SK-N-SH (cell line): ENCODE data around the gene SORD. TPM values are rescaled to one million over a fixed set of nuclear protein-coding genes. Genes with fewer than 3 reads are reported as not detected.

Source experiments
- CTCF ChIA-PET: fragments of 300-600, 350-600 bp; formaldehyde crosslinking; extraction: SDS; loops from one replicate; lab custom pipeline; 2021; lab: Yijun Ruan, JAX
- POLR2A ChIA-PET: fragments of 350-600 bp; sonication (Branson Sonifier 250); formaldehyde crosslinking; extraction: SDS; loops from one replicate; lab custom pipeline; 2020; ENCODE audit warnings: antibody characterized with exemption, inconsistent platforms; lab: Yijun Ruan, JAX
- DNase-seq: peaks from one replicate; pipeline ENCODE4 v3.0.0; 2012
- H2AFZ ChIP-seq: fragments of 200-600 bp; sonication (generic); 2 replicates; pipeline ENCODE4 v1.8.1; 2016; ENCODE audit warnings: antibody characterized with exemption, mild to moderate bottlenecking, low read depth
- H3F3A ChIP-seq: fragments of 200-600 bp; sonication (generic); replicated peaks from 2 replicates; pipeline ENCODE3; 2016; ENCODE audit warnings: antibody characterized with exemption, mild to moderate bottlenecking; ENCODE audit not compliant: insufficient read depth
- H3K27ac ChIP-seq, 2 experiments: fragments of 200-500 bp in 1 of 2; fragments of 200-600 bp in 1 of 2; sonication (Bioruptor generic) in 1 of 2; sonication (generic), shearing (Covaris generic) in 1 of 2; 2 replicates each; pipeline versions ENCODE4 v1.5.1 to v1.6.1; 2014 to 2016; ENCODE audit warnings: low read depth in 2 of 2, inconsistent platforms in 1 of 2, low read length in 1 of 2, mild to moderate bottlenecking in 1 of 2, mixed read lengths in 1 of 2
- H3K27me3 ChIP-seq: fragments of 200-600 bp; sonication (generic), shearing (Covaris generic); 2 replicates; pipeline ENCODE4 v1.6.1; 2016; ENCODE audit warnings: mixed run types; ENCODE audit not compliant: insufficient read depth
- H3K36me3 ChIP-seq, 2 experiments: fragments of 200-500 bp in 1 of 2; fragments of 200-600 bp in 1 of 2; sonication (Bioruptor generic) in 1 of 2; sonication (generic) in 1 of 2; replicated peaks in 1 of 2; 2 replicates each; pipeline versions ENCODE3 to v1.5.1; 2014 to 2016; ENCODE audit warnings: low read length in 1 of 2, mild to moderate bottlenecking in 1 of 2; ENCODE audit not compliant: insufficient read depth in 2 of 2, control insufficient read depth in 1 of 2
- H3K4me1 ChIP-seq, 2 experiments: fragments of 200-500 bp in 1 of 2; fragments of 200-600 bp in 1 of 2; sonication (Bioruptor generic) in 1 of 2; sonication (generic), shearing (Covaris generic) in 1 of 2; 2 replicates each; pipeline versions ENCODE4 v1.5.1 to v1.6.1; 2014 to 2016; ENCODE audit warnings: low read depth in 1 of 2, low read length in 1 of 2, mixed run types in 1 of 2; ENCODE audit not compliant: insufficient read depth in 2 of 2, control insufficient read depth in 1 of 2
- H3K4me2 ChIP-seq: fragments of 200-600 bp; sonication (generic), shearing (Covaris generic); 2 replicates; pipeline ENCODE4 v1.6.1; 2017; ENCODE audit warnings: mixed run types
- H3K4me3 ChIP-seq, 2 experiments: fragments of 200-500 bp in 1 of 2; fragments of 200-600 bp in 1 of 2; sonication (Bioruptor generic) in 1 of 2; sonication (generic), shearing (Covaris generic) in 1 of 2; 2 replicates each; pipeline versions ENCODE4 v1.5.1 to v1.8.1; 2014 to 2016; ENCODE audit warnings: low read depth in 2 of 2, inconsistent platforms in 1 of 2, low read length in 1 of 2, mild to moderate bottlenecking in 1 of 2, mixed read lengths in 1 of 2, moderate library complexity in 1 of 2
- H3K79me2 ChIP-seq: fragments of 200-600 bp; sonication (generic); 2 replicates; pipeline ENCODE4 v1.8.1; 2017; ENCODE audit warnings: mild to moderate bottlenecking; ENCODE audit not compliant: insufficient read depth
- H3K9ac ChIP-seq: fragments of 200-600 bp; sonication (generic); 2 replicates; pipeline ENCODE4 v1.6.1; 2017; ENCODE audit warnings: mixed run types
- H3K9me2 ChIP-seq: fragments of 200-600 bp; sonication (generic); 2 replicates; pipeline ENCODE4 v1.6.1; 2017; ENCODE audit warnings: mixed run types
- H3K9me3 ChIP-seq: fragments of 200-600 bp; sonication (generic); 2 replicates; pipeline ENCODE4 v1.6.1; 2017; ENCODE audit warnings: mixed run types, mild to moderate bottlenecking, moderate library complexity
- H4K20me1 ChIP-seq: fragments of 200-600 bp; sonication (generic); 2 replicates; pipeline ENCODE4 v1.6.1; 2017; ENCODE audit warnings: mild to moderate bottlenecking, mixed run types; ENCODE audit not compliant: insufficient read depth
- ELF1 ChIP-seq: IDR thresholded peaks from 2 replicates; pipeline ENCODE4 v1.4.0; 2012
- EP300 ChIP-seq, 2 experiments: IDR thresholded peaks; 2 replicates each; pipeline versions ENCODE4 v1.4.0 to v1.6.1; 2012; ENCODE audit warnings: borderline replicate concordance in 1 of 2, low read depth in 1 of 2, low read length in 1 of 2
- FOSL2 ChIP-seq: IDR thresholded peaks from 2 replicates; pipeline ENCODE4 v1.4.0; 2012; ENCODE audit warnings: low read depth, mild to moderate bottlenecking, moderate library complexity, borderline replicate concordance
- FOXJ3 ChIP-seq: sonication (generic); formaldehyde crosslinking; IDR thresholded peaks from 2 replicates; pipeline ENCODE4 v1.5.1; 2020; ENCODE audit warnings: mild to moderate bottlenecking, missing genetic modification reagents
- GABPA ChIP-seq: IDR thresholded peaks from 2 replicates; pipeline ENCODE4 v1.4.0; 2012; ENCODE audit warnings: low read depth, mild to moderate bottlenecking
- GATA2 ChIP-seq: sonication (generic); formaldehyde crosslinking; IDR thresholded peaks from 2 replicates; pipeline ENCODE4 v1.5.0; 2020; ENCODE audit warnings: mild to moderate bottlenecking, missing genetic modification reagents
- IRF3 ChIP-seq: fragments of 150-350 bp; IDR thresholded peaks from 2 replicates; pipeline ENCODE4 v1.6.1; 2016; ENCODE audit warnings: mild to moderate bottlenecking, low read depth, low read length
- MAX ChIP-seq: IDR thresholded peaks from 2 replicates; pipeline ENCODE4 v1.4.0; 2012; ENCODE audit warnings: low read depth
- MXI1 ChIP-seq: IDR thresholded peaks from 2 replicates; pipeline ENCODE4 v1.6.1; 2012; ENCODE audit warnings: mild to moderate bottlenecking, low read depth, low read length, improper control_type of control experiment
- NFIC ChIP-seq: IDR thresholded peaks from 2 replicates; pipeline ENCODE4 v1.4.0; 2012; ENCODE audit warnings: borderline replicate concordance
- NRF1 ChIP-seq: IDR thresholded peaks from 2 replicates; pipeline ENCODE4 v1.6.1; 2012; ENCODE audit warnings: low read depth, mild to moderate bottlenecking, low read length
- SMC3 ChIP-seq: IDR thresholded peaks from 2 replicates; pipeline ENCODE4 v1.6.1; 2012; ENCODE audit warnings: low read depth, low read length, improper control_type of control experiment
- TEAD4 ChIP-seq: IDR thresholded peaks from 2 replicates; pipeline ENCODE4 v1.4.0; 2012; ENCODE audit warnings: mild to moderate bottlenecking, borderline replicate concordance; ENCODE audit not compliant: insufficient read depth
- USF1 ChIP-seq: IDR thresholded peaks from 2 replicates; pipeline ENCODE4 v1.4.0; 2012; ENCODE audit warnings: low read depth, borderline replicate concordance
- USF2 ChIP-seq: fragments of 150-350 bp; IDR thresholded peaks from 2 replicates; pipeline ENCODE4 v1.6.1; 2017; ENCODE audit warnings: antibody characterized with exemption, low read length, low read depth, borderline replicate concordance
- YY1 ChIP-seq: IDR thresholded peaks from 2 replicates; pipeline ENCODE4 v1.4.0; 2012; ENCODE audit warnings: low read depth, mild to moderate bottlenecking
- ZBTB33 ChIP-seq: IDR thresholded peaks from 2 replicates; pipeline ENCODE4 v1.4.0; 2012; ENCODE audit warnings: low read depth, borderline replicate concordance
- WGBS: methylation state at CpG from one replicate; pipeline ENCODE4 v1.1.6; 2017; ENCODE audit warnings: low lambda C conversion rate; 5-methylcytosine and 5-hydroxymethylcytosine counted together
- polyA plus RNA-seq, 3 experiments: library from polyadenylated mRNA; depleted of rRNA; stranded (reverse); fragments of >200 nt; gene quantifications; 2 replicates each; pipeline ENCODE4 v1.2.3, GENCODE V29; 2012

Gene SORD
- polyA plus RNA-seq, 1 of the 3 experiments (the other 2 are of a cell fraction) = 35.1 TPM

GRCh38 chr15:45100884-45101625, 78.1 kb downstream of the SORD start:
- WGBS = 54% methylated on average over 6 of the region's 7 CpGs
- H3K79me2 ChIP-seq = no peaks in the 10 kb centered on the region
- no peaks in the 10 kb centered on the region for H3K4me1 ChIP-seq
- H3K4me2 ChIP-seq = no peak overlapping the region
- H3K9me2 ChIP-seq = no peaks in the 10 kb centered on the region
- H3K36me3 ChIP-seq = no peaks in the 10 kb centered on the region
- ChIA-PET CTCF (interaction anchor here (1.2 to 2.2 kb wide), 2 partner anchors 11 to 17 kb away, joined by 5 to 8 read pairs; no protein-coding TSS in a partner anchor), POLR2A (no interaction called here)
- peaks cover 9% of the 10 kb centered on the region; the same call in 1 of the 2 replicates for H3K27me3 ChIP-seq
- H3K27ac ChIP-seq = no peak overlapping the region
- no peak for DNase-seq
- no peak overlapping the region for H3K4me3 ChIP-seq
- H3F3A ChIP-seq = no peaks in the 10 kb centered on the region
- H2AFZ ChIP-seq = no peak overlapping the region
- no peak for TF ChIP-seq USF2
- TF ChIP-seq ZBTB33 = no peak
- no peak for TF ChIP-seq IRF3
- TF ChIP-seq ELF1 = no peak
- no peak for TF ChIP-seq FOXJ3 (CRISPR knock-in tag)
- TF ChIP-seq YY1 = no peak
- H4K20me1 ChIP-seq = no peaks in the 10 kb centered on the region
- H3K9ac ChIP-seq = no peak overlapping the region
- no peaks in the 10 kb centered on the region for H3K9me3 ChIP-seq

- Histone ChIP-seq H2AFZ (no peak overlapping the region), H3K4me1 (no peaks in the 10 kb centered on the region; a peak in 1 of 4 replicates), H3K27ac (no peak overlapping the region), H3F3A (no peaks in the 10 kb centered on the region), H3K36me3 (no peaks in the 10 kb centered on the region), H3K27me3 (peaks cover 9% of the 10 kb centered on the region; the same call in 1 of the 2 replicates), H3K4me3 (no peak overlapping the region), H3K4me2 (no peak overlapping the region), H3K9ac (no peak overlapping the region), H3K9me3 (no peaks in the 10 kb centered on the region), H3K9me2 (no peaks in the 10 kb centered on the region), H4K20me1 (no peaks in the 10 kb centered on the region), H3K79me2 (no peaks in the 10 kb centered on the region)
- no peak for DNase-seq
- CTCF ChIA-PET = interaction anchor here (1.2 to 2.2 kb wide), 2 partner anchors 11 to 17 kb away, joined by 5 to 8 read pairs; no protein-coding TSS in a partner anchor
- 72% methylated on average over 11 of the region's 12 CpGs for WGBS
- POLR2A ChIA-PET = no interaction called here
- TF ChIP-seq MAX = no peak
- no peak for TF ChIP-seq USF2
- no peak for TF ChIP-seq GABPA
- no peak for TF ChIP-seq TEAD4
- TF ChIP-seq ZBTB33 = no peak
- TF ChIP-seq NFIC = no peak
- TF ChIP-seq GATA2 (CRISPR knock-in tag) = no peak
- TF ChIP-seq SMC3 = no peak
- TF ChIP-seq EP300 (IDR thresholded peaks at IDR 0.05; ENCODE audit: borderline replicate concordance in 1 of 2, low read depth in 1 of 2, low read length in 1 of 2) = no peak
- TF ChIP-seq MXI1 = no peak
- no peak for TF ChIP-seq NRF1
- TF ChIP-seq USF1 = no peak
- no peak for TF ChIP-seq FOSL2
These were observed 78.8 kb downstream of the SORD start for GRCh38 chr15:45101749-45102148.
